Breast epithelium (tissue), 4 donors: ENCODE measurements around the gene KRTAP10-8. TPM values are rescaled to one million over a fixed set of nuclear protein-coding genes. Genes with fewer than 3 reads are reported as not detected.

ENCODE experiments used
- DNase-seq, 2 donors: peaks; one replicate each; pipeline ENCODE4 v3.0.0-alpha.2; 2019; ENCODE audit warnings: low spot score in 2 of 2
- H3K27ac ChIP-seq, 2 donors: fragments of 200-600 bp; sonication (generic) in 1 of 2; one replicate each; pipeline ENCODE4 v1.5.1; 2016 to 2019; ENCODE audit warnings: mild to moderate bottlenecking in 1 of 2
- H3K27me3 ChIP-seq, 2 donors: fragments of 200-600 bp; sonication (generic) in 1 of 2; one replicate each; pipeline versions ENCODE4 v1.5.1 to v1.6.0; 2017 to 2019; ENCODE audit warnings: control low read depth in 1 of 2, mild to moderate bottlenecking in 1 of 2
- H3K36me3 ChIP-seq: fragments of 200-600 bp; one replicate; pipeline ENCODE4 v1.5.1; 2019
- H3K4me1 ChIP-seq, 2 donors: fragments of 200-600 bp; sonication (generic); one replicate each; pipeline ENCODE4 v1.5.1; 2016 to 2019; ENCODE audit warnings: control low read depth in 1 of 2
- H3K4me3 ChIP-seq, 3 donors: fragments of 200-600 bp; sonication (generic); 1 replicate in 2 of 3; 2 replicates in 1 of 3; pipeline ENCODE4 v1.5.1; 2016 to 2019; ENCODE audit warnings: mild to moderate bottlenecking in 3 of 3, moderate library complexity in 2 of 3
- H3K9me3 ChIP-seq, 2 donors: fragments of 200-600 bp; sonication (generic) in 1 of 2; one replicate each; pipeline ENCODE4 v1.5.1; 2016 to 2019; ENCODE audit warnings: control low read depth in 1 of 2
- CTCF ChIP-seq, 3 donors: fragments of 450-650 bp; IDR thresholded peaks; one replicate each; pipeline ENCODE4 v1.5.1; 2016 to 2017; ENCODE audit warnings: antibody characterized with exemption in 3 of 3, mild to moderate bottlenecking in 3 of 3, moderate library complexity in 3 of 3
- POLR2A ChIP-seq: fragments of 450-650 bp; IDR thresholded peaks from one replicate; pipeline ENCODE4 v1.6.1; 2016; ENCODE audit warnings: antibody characterized with exemption, mild to moderate bottlenecking, moderate library complexity
- POLR2AphosphoS5 ChIP-seq, 3 donors: sonication (generic); formaldehyde crosslinking; IDR thresholded peaks; one replicate each; pipeline ENCODE4 v1.6.1; 2017; ENCODE audit warnings: antibody characterized with exemption in 3 of 3
- intact Hi-C: fragments of 100-400 bp; cut with DNase I; formaldehyde crosslinking; loops from one replicate; pipeline ENCODE4 v1.15.1; 2023; ENCODE audit warnings: low total_unique reads
- total RNA-seq, 3 donors: library from RNA; depleted of rRNA; stranded (reverse); fragments of >200 nt; gene quantifications; one replicate each; pipeline ENCODE4 v1.1.0, GENCODE V29; 2016

Gene KRTAP10-8
- not detected for total RNA-seq

- TF ChIP-seq CTCF (IDR thresholded peaks at IDR 0.05) (no peak), POLR2AphosphoS5 (IDR thresholded peaks at IDR 0.05) (no peak), POLR2A (no peak)
- peaks cover 29 to 34% of the 10 kb centered on the region in 2 donors for H3K9me3 ChIP-seq
Measured at GRCh38 chr21:44612029-44612486, at the start of gene KRTAP10-8. KRTAP10-8 (plus strand) TSS chr21:44612079; CDS start chr21:44612101, 22 bp downstream.

GRCh38 chr21:44564099-44564498 lies 47.8 kb upstream of the KRTAP10-8 start:
- H3K4me1 ChIP-seq: no peaks in the 10 kb centered on the region

More at GRCh38 chr21:44612029-44612486, at the start of gene KRTAP10-8:
- H3K27me3 ChIP-seq: peaks cover 0 to 33% of the 10 kb centered on the region in 2 donors
- H3K4me1 ChIP-seq: no peaks in the 10 kb centered on the region
- no peaks in the 10 kb centered on the region for H3K36me3 ChIP-seq
- intact Hi-C loops: no loop called here
- DNase-seq: no peak
- no peak within 1 kb of the TSS for H3K4me3 ChIP-seq
- H3K27ac ChIP-seq: no peak within 1 kb of the TSS

GRCh38 chr21:44564886-44565598 lies 46.8 kb upstream of the KRTAP10-8 start:
- intact Hi-C loops: no loop called here
- peaks cover 0 to 9% of the 10 kb centered on the region in 2 donors for H3K27me3 ChIP-seq
- no peak overlapping the region for H3K27ac ChIP-seq
- no peak for DNase-seq
- peaks cover 1 to 6% of the 10 kb centered on the region in 2 donors for H3K9me3 ChIP-seq
- TF ChIP-seq POLR2AphosphoS5 (IDR thresholded peaks at IDR 0.05) (no peak), CTCF (IDR thresholded peaks at IDR 0.05) (no peak), POLR2A (no peak)
- no peak overlapping the region for H3K4me3 ChIP-seq
- H3K4me1 ChIP-seq: no peaks in the 10 kb centered on the region
- H3K36me3 ChIP-seq: no peaks in the 10 kb centered on the region

More at GRCh38 chr21:44564099-44564498, 47.8 kb upstream of the KRTAP10-8 start:
- DNase-seq: no peak
- no peak overlapping the region for H3K4me3 ChIP-seq
- H3K36me3 ChIP-seq: no peaks in the 10 kb centered on the region
- H3K27ac ChIP-seq: no peak overlapping the region
- H3K27me3 ChIP-seq: peaks cover 0 to 5% of the 10 kb centered on the region in 2 donors
- intact Hi-C loops: no loop called here
- peaks cover 6% of the 10 kb centered on the region in 2 donors for H3K9me3 ChIP-seq
- TF ChIP-seq CTCF (IDR thresholded peaks at IDR 0.05) (no peak), POLR2A (no peak), POLR2AphosphoS5 (IDR thresholded peaks at IDR 0.05) (no peak)

- Histone ChIP-seq H3K27ac (no peak overlapping the region), H3K27me3 (peaks cover 0 to 11% of the 10 kb centered on the region in 2 donors), H3K4me1 (no peaks in the 10 kb centered on the region), H3K9me3 (peaks cover 3 to 12% of the 10 kb centered on the region in 2 donors), H3K36me3 (no peaks in the 10 kb centered on the region), H3K4me3 (no peak overlapping the region)
- intact Hi-C loops: no loop called here
- DNase-seq: no peak
- TF ChIP-seq CTCF (IDR thresholded peaks at IDR 0.05): no peak
Measured at GRCh38 chr21:44566403-44566802, 45.5 kb upstream of the KRTAP10-8 start.

GRCh38 chr21:44567481-44568171 lies 44.3 kb upstream of the KRTAP10-8 start:
- peak in 1 of 2 donors; percentile 43 for DNase-seq
- H3K36me3 ChIP-seq: no peaks in the 10 kb centered on the region
- no peaks in the 10 kb centered on the region for H3K4me1 ChIP-seq
- TF ChIP-seq POLR2AphosphoS5 (IDR thresholded peaks at IDR 0.05) (no peak), POLR2A (no peak), CTCF (IDR thresholded peaks at IDR 0.05) (no peak)
- H3K27ac ChIP-seq: no peak overlapping the region
- intact Hi-C loops: no loop called here
- peaks cover 0 to 11% of the 10 kb centered on the region in 2 donors for H3K27me3 ChIP-seq
- H3K9me3 ChIP-seq: peaks cover 9 to 12% of the 10 kb centered on the region in 2 donors
- H3K4me3 ChIP-seq: no peak overlapping the region
